LHCN-M2 (cell line): Measurements from ENCODE around the gene PPIF. TPM values are rescaled to one million over a fixed set of nuclear protein-coding genes. Genes with fewer than 3 reads are reported as not detected.

Experiments
- DNase-seq: peaks from one replicate; pipeline ENCODE4 v3.0.0-alpha.2; 2012; ENCODE audit warnings: low read depth
- total RNA-seq: library from RNA; depleted of rRNA; stranded (reverse); fragments of >200 nt; gene quantifications from 2 replicates; pipeline ENCODE4 v1.2.3, GENCODE V29; 2014; rRNA removed

Gene PPIF
- total RNA-seq, 1 experiment from 2014 or later = 43.8 TPM

DNA sequence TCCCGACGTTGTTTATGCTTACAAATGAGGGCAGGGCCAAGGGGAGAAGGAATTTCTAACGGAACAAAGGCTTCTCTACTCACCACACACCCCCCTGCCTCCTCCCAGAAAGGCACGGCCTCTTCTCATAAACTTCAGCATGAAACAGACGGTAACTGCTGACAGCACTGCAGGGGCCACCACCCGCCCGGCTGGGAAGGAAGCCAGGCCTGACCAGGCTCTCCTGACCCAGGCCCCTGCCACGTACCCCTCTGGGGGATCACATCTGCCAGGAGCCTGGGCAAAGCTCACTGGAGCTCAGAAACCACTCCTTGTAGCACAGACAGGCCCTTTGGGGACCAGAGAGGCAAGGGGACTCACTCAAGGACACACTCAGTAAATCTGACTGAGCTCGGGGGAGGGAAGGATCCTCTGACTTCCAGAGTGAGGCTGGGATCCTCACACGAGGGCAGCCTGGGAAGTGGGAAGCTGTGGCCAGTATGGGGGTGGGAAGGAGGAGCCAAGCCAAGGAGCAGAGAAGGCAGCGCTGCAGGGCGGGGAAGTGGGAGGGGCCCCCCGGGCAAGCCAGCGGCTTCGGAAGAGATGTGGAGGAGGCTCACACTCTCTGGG is 52.1 kb downstream of the PPIF start:
- peak; percentile 89 for DNase-seq

DNA sequence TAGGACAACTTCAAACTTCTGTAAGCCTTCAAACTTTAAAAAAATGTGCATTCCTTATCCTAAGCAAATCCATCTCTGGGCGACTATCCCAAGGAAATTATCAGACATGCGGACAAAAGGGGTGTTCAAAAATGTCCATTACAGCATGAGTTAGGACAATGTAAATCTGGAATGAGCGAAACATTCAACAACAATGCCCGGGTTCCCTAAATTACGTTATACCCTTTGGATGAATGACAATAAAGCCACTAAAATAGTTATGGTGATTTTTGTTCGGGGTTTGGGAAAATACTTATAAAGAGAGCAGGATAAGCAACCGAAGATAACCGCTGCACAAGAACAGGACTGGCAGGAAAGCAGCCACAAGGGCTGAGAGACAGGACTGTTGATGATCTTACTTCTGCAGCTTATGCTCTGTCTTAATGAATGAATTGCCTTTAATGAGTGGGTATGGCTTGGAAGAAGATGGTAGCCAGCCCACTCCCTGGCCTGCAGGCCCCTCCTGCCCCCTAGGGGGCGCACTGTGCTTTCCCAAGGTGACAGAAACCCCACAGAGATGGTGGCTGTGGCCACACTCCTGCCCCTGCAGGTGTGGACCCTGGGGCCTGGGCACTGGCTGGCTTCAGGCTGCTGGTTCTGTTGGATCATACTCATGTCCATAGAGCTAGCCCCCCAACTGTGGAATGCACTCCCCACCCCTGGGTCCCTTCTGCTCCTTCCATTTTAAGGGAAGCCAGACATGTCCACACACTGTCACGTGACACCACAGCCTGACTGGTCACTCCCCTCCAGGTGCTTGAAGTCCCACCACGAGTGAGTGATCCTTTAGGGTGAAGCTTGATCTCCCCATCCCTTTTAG is 53.1 kb downstream of the PPIF start:
- DNase-seq = no peak

DNA sequence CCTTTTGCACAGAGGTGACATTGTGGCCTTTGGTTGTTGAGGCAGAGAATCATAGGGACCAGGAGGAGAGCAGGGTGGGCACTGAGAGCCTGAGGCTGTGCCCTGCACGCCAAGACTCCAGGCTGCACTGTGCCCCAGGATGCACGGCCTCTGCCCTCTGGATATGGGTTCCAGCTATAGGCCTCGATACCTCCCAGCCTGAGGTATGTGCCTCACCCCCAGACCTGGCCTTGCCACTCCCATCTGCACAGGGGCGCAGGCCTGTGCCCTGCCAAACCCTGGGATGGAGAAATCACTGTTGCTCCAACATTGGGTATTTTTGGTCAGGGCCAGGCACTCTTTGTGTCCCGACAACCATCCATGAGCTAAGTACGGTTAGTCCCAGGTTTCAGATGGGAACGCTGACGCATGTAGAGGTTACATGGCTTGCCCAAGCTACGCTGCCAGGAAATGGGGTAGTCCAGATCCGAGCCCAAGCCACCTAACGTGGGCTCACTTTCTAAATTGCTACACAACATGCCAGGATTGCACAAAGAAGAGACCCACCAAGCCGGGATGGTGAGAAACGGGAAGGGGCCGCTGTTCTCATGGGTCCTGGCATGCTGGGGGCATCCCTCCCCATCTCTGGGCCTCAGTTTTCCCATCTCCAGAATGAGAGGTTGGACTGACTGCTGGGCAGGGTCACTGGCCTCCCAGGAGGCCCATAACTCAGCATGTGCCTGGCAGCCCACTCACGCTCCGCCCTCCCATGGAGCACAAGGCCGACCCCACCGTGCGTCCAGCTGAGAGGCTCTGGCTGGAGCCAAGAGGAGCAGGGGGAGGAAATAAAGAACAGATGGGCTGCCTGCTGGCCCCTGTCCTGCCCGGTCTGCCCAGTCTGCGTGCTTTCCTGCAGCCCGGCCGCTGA is 54.0 kb downstream of the PPIF start:
- no peak for DNase-seq

DNA sequence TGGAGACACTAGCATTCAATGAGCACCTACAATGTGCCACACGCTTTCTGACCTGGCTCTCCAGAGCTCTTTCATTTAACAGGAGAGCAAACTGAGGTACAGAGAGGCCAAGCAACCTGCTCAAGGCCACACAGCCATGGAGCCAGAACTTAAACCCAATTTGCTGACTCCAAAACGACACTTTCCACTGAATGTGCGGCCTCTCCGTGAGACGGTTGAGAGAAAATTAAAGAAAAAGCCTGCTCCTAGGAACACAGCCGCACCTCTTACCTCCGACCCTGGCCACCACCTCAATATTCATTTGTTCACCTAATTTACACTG is 55.3 kb downstream of the PPIF start:
- no peak for DNase-seq

DNA sequence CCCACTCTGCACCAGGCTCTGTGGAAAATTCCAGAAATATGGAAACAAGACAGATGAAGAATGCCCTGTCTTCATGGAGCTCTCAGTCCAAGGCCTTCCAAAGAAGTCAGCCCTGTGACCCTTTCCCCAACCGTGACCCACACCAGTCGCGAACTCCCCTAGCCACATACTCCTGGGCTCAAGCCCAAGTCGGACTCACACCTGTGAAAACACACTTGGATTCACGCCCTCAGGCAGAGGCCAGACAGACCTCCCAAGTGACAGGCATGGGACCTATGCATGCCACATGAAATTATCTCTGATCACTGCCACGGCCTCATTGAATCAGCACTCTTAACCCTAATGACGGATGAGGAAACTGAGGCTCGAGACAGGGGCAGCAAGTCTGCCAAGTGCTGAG is 55.7 kb downstream of the PPIF start:
- no peak for DNase-seq

DNA sequence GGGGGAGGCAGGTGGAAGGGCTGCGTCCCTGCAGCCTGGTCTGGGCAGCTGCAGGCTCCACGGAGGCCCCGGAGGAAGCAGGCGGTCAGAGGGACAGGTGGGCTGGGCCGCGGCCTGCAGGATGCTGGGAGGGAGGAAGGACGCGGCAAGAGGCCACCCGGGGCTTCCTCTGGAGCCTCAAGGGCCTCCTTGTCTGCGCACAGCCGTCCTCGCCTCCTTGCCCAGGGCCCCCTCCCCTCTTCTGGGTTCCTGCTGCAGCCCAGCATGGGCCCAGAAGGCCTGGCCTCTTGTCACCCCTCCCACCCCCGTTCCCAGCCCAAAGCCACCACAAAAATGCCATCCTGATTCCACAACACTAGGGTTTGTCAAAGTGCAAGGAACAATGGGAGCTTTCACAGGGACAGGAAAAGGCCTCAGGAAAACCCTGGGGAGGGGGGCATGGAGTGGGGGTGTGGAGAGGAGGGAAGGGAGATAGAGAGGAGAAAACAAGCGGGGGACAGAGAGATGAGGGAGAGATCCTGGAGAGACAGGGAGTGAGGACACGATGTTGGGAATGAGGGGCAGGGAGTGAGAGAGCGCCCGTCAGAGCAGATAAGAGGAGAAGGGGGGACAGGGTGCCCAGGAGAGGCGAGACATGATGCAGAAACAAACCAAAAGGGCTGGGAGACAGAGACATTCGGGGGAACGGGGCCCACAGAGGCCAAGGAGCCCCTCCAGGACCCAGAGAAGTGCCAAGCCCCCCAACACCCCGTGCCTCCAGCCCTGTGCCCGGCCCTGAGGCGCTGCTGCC is 56.4 kb downstream of the PPIF start:
- no peak for DNase-seq

DNA sequence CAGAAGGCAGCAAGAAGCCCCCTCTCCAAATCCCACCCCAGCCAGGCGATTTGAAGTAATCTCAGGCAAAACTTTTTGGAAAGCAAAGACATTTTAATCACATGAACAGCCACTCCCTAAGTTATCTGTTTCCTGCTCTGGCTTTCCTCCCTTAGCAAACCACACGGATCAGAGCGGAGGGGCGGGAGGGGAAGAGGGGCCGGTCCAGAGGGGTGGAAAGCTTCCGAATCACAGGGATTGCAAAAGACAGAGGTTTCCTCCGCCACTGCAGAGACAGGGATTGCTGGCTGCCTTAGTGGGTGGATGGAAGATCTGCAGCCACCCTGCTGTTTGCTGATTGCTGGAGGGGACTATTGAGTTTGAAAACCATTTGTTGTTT is 57.0 kb downstream of the PPIF start:
- DNase-seq = peak; percentile 45

DNA sequence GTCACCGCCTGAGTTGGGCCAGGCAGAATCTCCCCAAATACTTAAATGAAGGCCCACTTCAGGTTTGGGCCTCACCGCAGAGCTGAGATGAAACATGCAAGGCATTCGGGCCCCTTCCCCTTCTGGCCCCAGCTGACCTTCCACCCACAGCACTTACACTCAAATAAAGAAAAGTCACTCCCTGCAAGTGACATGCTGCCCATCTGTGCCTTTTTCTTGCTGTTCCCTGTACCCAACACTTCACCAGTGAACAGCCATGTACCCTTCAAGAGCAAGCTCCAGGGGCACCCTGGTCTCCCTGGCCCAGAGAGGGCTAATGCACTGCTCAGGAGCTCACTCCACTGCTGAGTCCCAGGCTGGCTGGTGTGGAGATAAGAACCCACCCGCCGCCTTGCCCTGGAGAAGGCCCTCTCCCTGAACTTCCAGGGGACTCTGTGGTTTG is 57.4 kb downstream of the PPIF start:
- DNase-seq = no peak

Other genes starting within 250 kb of the PPIF start
- 15.1 and 17.7 TPM in 2 replicates for gene ZCCHC24, start 98.2 kb downstream of the PPIF start, total RNA-seq
- 0.45 and 0.63 TPM in 2 replicates for gene EIF5AL1, start 165.1 kb downstream of the PPIF start, total RNA-seq
- gene SFTPA2, start 212.9 kb downstream of the PPIF start, total RNA-seq = not detected in 2 replicates